Natural killer cell (primary cell): ENCODE results near the gene C1QC. TPM values are rescaled to one million over a fixed set of nuclear protein-coding genes. Genes with fewer than 3 reads are reported as not detected.
A peak's percentile ranks its signal among the peaks of the same experiment; 100 is the strongest.

Experiments used
- ATAC-seq, 3 donors: fragments of 150-1000 bp in 2 of 3; fragments of 200-7000 bp in 1 of 3; cut with Tn5 transposase; 1 replicate in 1 of 3; 2 replicates in 2 of 3; pipeline ENCODE4 v1.10.0; 2021; ENCODE audit warnings: mild to moderate bottlenecking in 2 of 3, moderate library complexity in 2 of 3
- DNase-seq, 2 donors: peaks; one replicate each; pipeline versions ENCODE4 v3.0.0 to v3.0.0-alpha.2; 2013 to 2021; ENCODE audit warnings: mixed read lengths in 1 of 2
- H3K27ac ChIP-seq: one replicate; pipeline ENCODE4 v1.5.1; 2013; ENCODE audit warnings: mild to moderate bottlenecking, low read length
- H3K27me3 ChIP-seq: one replicate; pipeline ENCODE4 v1.6.1; 2013; ENCODE audit warnings: low read length; ENCODE audit not compliant: control insufficient read depth, insufficient read depth
- H3K36me3 ChIP-seq: one replicate; pipeline ENCODE4 v1.6.1; 2013; ENCODE audit warnings: low read length; ENCODE audit not compliant: control insufficient read depth, insufficient read depth
- H3K4me1 ChIP-seq: one replicate; pipeline ENCODE4 v1.6.1; 2013; ENCODE audit warnings: low read length; ENCODE audit not compliant: control insufficient read depth, insufficient read depth
- H3K4me3 ChIP-seq: one replicate; pipeline ENCODE4 v1.5.1; 2013; ENCODE audit warnings: low read length
- H3K9me3 ChIP-seq: one replicate; pipeline ENCODE4 v1.6.1; 2013; ENCODE audit warnings: low read length; ENCODE audit not compliant: control insufficient read depth, insufficient read depth
- H3K27ac Mint-ChIP-seq, 2 donors: one replicate each; pipeline ENCODE4 v1.8.0; 2022; ENCODE audit warnings: mild to moderate bottlenecking in 2 of 2, mixed read lengths in 2 of 2, moderate library complexity in 1 of 2
- H3K27me3 Mint-ChIP-seq, 2 donors: one replicate each; pipeline ENCODE4 v1.8.0; 2022; ENCODE audit warnings: low read depth in 2 of 2, mixed read lengths in 2 of 2
- H3K36me3 Mint-ChIP-seq: one replicate; pipeline ENCODE4 v1.8.0; 2022; ENCODE audit warnings: mixed read lengths
- H3K4me1 Mint-ChIP-seq, 2 donors: one replicate each; pipeline ENCODE4 v1.8.0; 2022; ENCODE audit warnings: mixed read lengths in 2 of 2
- H3K4me3 Mint-ChIP-seq: one replicate; pipeline ENCODE4 v1.8.0; 2022; ENCODE audit warnings: mild to moderate bottlenecking, moderate library complexity, mixed read lengths
- H3K9me3 Mint-ChIP-seq, 2 donors: one replicate each; pipeline ENCODE4 v1.8.0; 2022; ENCODE audit warnings: mixed read lengths in 2 of 2
- WGBS: methylation state at CpG from one replicate; pipeline ENCODE4 v1.1.7; 2013; ENCODE audit warnings: missing lambda C conversion rate; ENCODE audit not compliant: insufficient coverage; 5-methylcytosine and 5-hydroxymethylcytosine counted together
- intact Hi-C: fragments of 100-400 bp; cut with micrococcal nuclease; formaldehyde crosslinking; loops from one replicate; pipeline ENCODE4 v1.14.2; 2022
- total RNA-seq, 4 donors: library from RNA; stranded (reverse); fragments of 120-200 nt in 1 of 4; gene quantifications; one replicate each; pipeline versions ENCODE4 v1.2.3 to v1.2.4, GENCODE V29; 2013 to 2022
- TF ChIP-seq, protein P1 (sequence below): fragments of 200-600 bp; IDR thresholded peaks from one replicate; pipeline ENCODE4 v1.8.0; 2022; ENCODE audit warnings: antibody characterized with exemption

The C1QC gene
- total RNA-seq, 3 donors from 2014 or later (not counting 1 experiment from before 2014, with no cell fraction given) = 0.33 TPM; not detected in 2

DNA sequence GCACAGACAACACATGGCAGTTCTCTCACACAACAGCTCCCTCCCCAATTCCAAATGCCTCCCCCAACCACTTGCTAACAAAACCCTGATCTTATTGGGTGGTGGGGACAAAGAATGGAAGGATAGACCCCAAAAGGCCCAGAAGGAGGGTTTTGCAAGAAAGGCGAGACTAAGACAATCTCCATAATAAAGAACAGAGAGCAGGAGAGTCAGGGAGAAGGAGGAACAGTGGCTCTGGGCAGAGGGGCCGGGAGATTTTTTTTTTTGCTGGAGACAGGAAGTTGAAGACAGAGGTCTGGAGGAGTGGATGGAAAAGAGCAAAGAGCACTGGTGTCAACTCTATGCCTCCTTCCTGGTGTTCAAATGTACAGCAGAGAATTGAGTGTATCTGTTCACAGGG is 13.5 kb upstream of the C1QC start:
- no peaks in the 10 kb centered on the region for H3K36me3 Mint-ChIP-seq
- WGBS = 35% methylated on average over 2 of the region's 2 CpGs
- Histone ChIP-seq H3K36me3 (no peaks in the 10 kb centered on the region), H3K27ac (no peak overlapping the region), H3K4me3 (no peak overlapping the region), H3K27me3 (peaks cover 2% of the 10 kb centered on the region), H3K9me3 (no peaks in the 10 kb centered on the region), H3K4me1 (peaks cover 17% of the 10 kb centered on the region)
- no peak overlapping the region for H3K27ac Mint-ChIP-seq
- no peak for ATAC-seq
- H3K4me3 Mint-ChIP-seq = no peak overlapping the region
- TF ChIP-seq, protein P1, sequence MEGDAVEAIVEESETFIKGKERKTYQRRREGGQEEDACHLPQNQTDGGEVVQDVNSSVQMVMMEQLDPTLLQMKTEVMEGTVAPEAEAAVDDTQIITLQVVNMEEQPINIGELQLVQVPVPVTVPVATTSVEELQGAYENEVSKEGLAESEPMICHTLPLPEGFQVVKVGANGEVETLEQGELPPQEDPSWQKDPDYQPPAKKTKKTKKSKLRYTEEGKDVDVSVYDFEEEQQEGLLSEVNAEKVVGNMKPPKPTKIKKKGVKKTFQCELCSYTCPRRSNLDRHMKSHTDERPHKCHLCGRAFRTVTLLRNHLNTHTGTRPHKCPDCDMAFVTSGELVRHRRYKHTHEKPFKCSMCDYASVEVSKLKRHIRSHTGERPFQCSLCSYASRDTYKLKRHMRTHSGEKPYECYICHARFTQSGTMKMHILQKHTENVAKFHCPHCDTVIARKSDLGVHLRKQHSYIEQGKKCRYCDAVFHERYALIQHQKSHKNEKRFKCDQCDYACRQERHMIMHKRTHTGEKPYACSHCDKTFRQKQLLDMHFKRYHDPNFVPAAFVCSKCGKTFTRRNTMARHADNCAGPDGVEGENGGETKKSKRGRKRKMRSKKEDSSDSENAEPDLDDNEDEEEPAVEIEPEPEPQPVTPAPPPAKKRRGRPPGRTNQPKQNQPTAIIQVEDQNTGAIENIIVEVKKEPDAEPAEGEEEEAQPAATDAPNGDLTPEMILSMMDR = no peak
- H3K27me3 Mint-ChIP-seq = peaks cover 27 to 31% of the 10 kb centered on the region in 2 donors
- DNase-seq = no peak
- H3K4me1 Mint-ChIP-seq = peaks cover 0 to 8% of the 10 kb centered on the region in 2 donors
- H3K9me3 Mint-ChIP-seq = no peaks in the 10 kb centered on the region
- intact Hi-C loops = no loop called here

DNA sequence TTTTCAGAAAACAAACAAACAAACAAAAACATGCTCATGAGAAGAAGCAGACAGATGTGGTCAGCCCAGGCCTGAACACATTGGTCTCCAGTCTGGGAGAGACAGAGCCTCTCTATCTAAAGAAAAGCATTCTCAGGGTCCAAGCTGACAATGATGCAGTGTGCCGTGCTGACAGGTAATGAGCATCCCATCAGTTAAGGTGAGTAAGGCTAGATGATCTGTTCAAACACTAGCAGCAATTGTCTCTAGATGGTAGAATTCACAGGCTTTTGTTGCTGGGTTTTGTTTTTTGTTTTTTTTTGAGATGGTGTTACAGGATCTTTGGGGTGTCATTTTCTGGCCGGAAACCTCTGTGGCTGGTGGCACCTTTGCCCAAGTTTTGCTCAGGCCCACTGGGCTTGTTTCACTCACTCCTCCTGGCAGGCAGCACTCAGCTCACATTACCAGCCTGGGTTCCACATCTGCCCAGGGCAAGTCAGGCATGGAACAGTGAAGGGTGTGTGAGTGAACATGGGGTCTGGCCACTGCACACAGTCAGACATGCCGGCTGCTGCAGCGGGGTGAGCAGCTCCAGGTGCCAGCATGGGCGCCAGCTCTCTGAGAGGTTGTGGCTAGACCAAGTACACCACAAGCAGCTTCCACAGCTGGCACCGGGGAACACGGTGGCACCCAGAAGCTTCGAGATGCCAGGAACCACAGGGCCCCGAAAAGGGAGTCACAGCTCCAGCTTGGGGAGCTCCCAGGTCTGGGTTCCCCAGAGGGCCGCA is 9.6 kb upstream of the C1QC start:
- H3K36me3 Mint-ChIP-seq = no peaks in the 10 kb centered on the region
- Histone ChIP-seq H3K4me1 (peaks cover 22% of the 10 kb centered on the region), H3K36me3 (no peaks in the 10 kb centered on the region), H3K27me3 (no peaks in the 10 kb centered on the region), H3K27ac (no peak overlapping the region), H3K9me3 (no peaks in the 10 kb centered on the region), H3K4me3 (no peak overlapping the region)
- H3K27ac Mint-ChIP-seq = no peak overlapping the region
- no peaks in the 10 kb centered on the region for H3K9me3 Mint-ChIP-seq
- DNase-seq (no peak), ATAC-seq (peak; percentile 27 to 55 (median 29))
- 64% methylated on average over 10 of the region's 10 CpGs for WGBS
- H3K27me3 Mint-ChIP-seq = peaks cover 17 to 21% of the 10 kb centered on the region in 2 donors
- peak overlapping the region; percentile 62 for H3K4me3 Mint-ChIP-seq
- H3K4me1 Mint-ChIP-seq = peaks cover 0 to 17% of the 10 kb centered on the region in 2 donors
- TF ChIP-seq, protein P1 = no peak
- intact Hi-C loops = no loop called here

- Mint-ChIP-seq H3K4me1 (peaks cover 0 to 17% of the 10 kb centered on the region in 2 donors), H3K27ac (no peak overlapping the region), H3K36me3 (no peaks in the 10 kb centered on the region), H3K4me3 (no peak overlapping the region), H3K27me3 (peaks cover 2 to 7% of the 10 kb centered on the region in 2 donors), H3K9me3 (no peaks in the 10 kb centered on the region)
- H3K27me3 ChIP-seq = no peaks in the 10 kb centered on the region
- no peak overlapping the region for H3K27ac ChIP-seq
- intact Hi-C loops = no loop called here
- no peaks in the 10 kb centered on the region for H3K9me3 ChIP-seq
- TF ChIP-seq, protein P1 = no peak
- WGBS = 73% methylated on average over 7 of the region's 7 CpGs
- H3K4me1 ChIP-seq = peaks cover 22% of the 10 kb centered on the region
- no peak overlapping the region for H3K4me3 ChIP-seq
- no peak for DNase-seq
- H3K36me3 ChIP-seq = no peaks in the 10 kb centered on the region
- ATAC-seq = no peak
Measured at GRCh38 chr1:22635436-22635835, 8.0 kb upstream of the C1QC start.

DNA sequence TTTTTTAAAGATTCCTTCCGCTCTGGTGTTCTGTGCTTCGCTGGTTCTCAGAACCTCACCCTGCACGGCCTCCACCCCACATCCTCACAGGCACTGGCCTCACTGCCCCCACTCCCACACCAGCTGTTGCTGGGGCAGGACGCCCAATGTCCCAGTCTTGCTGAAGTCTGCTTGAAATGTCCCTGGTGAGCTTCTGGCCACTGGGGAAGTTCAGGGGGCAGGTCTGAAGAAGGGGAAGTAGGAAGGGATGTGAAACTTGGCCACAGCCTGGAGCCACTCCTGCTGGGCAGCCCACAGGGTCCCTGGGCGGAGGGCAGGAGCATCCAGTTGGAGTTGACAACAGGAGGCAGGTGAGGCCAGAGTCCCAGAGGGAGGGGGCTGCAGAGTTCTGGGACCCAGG is 7.1 kb upstream of the C1QC start, which contains the start of gene C1QA:
C1QA (plus strand) TSS at position 276 of the 400 bp plus-strand sequence. CDS start 989 bp downstream, outside the sequence.
- H3K9me3 Mint-ChIP-seq = no peaks in the 10 kb centered on the region
- Histone ChIP-seq H3K36me3 (no peaks in the 10 kb centered on the region), H3K9me3 (no peaks in the 10 kb centered on the region), H3K27me3 (no peaks in the 10 kb centered on the region), H3K4me1 (peaks cover 22% of the 10 kb centered on the region), H3K27ac (no peak within 1 kb of the TSS), H3K4me3 (no peak within 1 kb of the TSS)
- H3K4me3 Mint-ChIP-seq = no peak within 1 kb of the TSS
- no peak within 1 kb of the TSS for H3K27ac Mint-ChIP-seq
- DNase-seq (no peak), ATAC-seq (no peak)
- TF ChIP-seq, protein P1 = no peak
- WGBS = 48% methylated on average over 5 of the region's 5 CpGs
- intact Hi-C loops = no loop called here
- H3K4me1 Mint-ChIP-seq = peaks cover 0 to 17% of the 10 kb centered on the region in 2 donors
- no peaks in the 10 kb centered on the region for H3K36me3 Mint-ChIP-seq
- peaks cover 0 to 10% of the 10 kb centered on the region in 2 donors for H3K27me3 Mint-ChIP-seq
